ENCODE results near the gene DCUN1D2. TPM values are rescaled to one million over a fixed set of nuclear protein-coding genes. Genes with fewer than 3 reads are reported as not detected.
A peak's percentile ranks its signal among the peaks of the same experiment; 100 is the strongest.

The DCUN1D2 gene
- 10 to 100 TPM; 12.3 to 20.2 (median 17.3) TPM for total RNA-seq

- peak within 1 kb of the TSS; percentile 87 to 94 for H3K4me3 ChIP-seq
- no peak for TF ChIP-seq EP300 (IDR thresholded peaks at IDR 0.05)
- peak; percentile 78 to 89 for TF ChIP-seq POLR2A (IDR thresholded peaks at IDR 0.05)
- TF ChIP-seq POLR2AphosphoS5 (IDR thresholded peaks at IDR 0.05), result peak; percentile 51
- H3K9me3 ChIP-seq, result no peaks in the 10 kb centered on the region
- H3K4me1 ChIP-seq, result peaks cover 3 to 83% (median 33%) of the 10 kb centered on the region in 3 donors
- 0 to 6% methylated on average over 5 to 7 of the region's 115 CpGs for WGBS, 2 donors (ENCODE audit: low coverage in 1 of 2)
- peaks cover 0 to 11% of the 10 kb centered on the region in 2 donors for H3K36me3 ChIP-seq
- peak within 1 kb of the TSS; percentile 60 to 95 (median 94) for H3K27ac ChIP-seq
- ATAC-seq, result peak; percentile 98
- no peaks in the 10 kb centered on the region for H3K27me3 ChIP-seq
Measured at GRCh38 chr13:113490496-113491417, at the start of gene DCUN1D2. TSS of gene DCUN1D2 (minus strand) at chr13:113490711. CDS start at chr13:113490669, 42 bp downstream.

- H3K4me1 ChIP-seq, result peaks cover 0 to under 1% (median 0%) of the 10 kb centered on the region in 3 donors
- no peak overlapping the region for H3K4me3 ChIP-seq
- WGBS, 2 donors (ENCODE audit: low coverage in 1 of 2), result 88 to 95% methylated on average over 4 to 11 of the region's 15 CpGs
- ATAC-seq, result no peak
- H3K27me3 ChIP-seq, result no peaks in the 10 kb centered on the region
- no peak overlapping the region for H3K27ac ChIP-seq
- peaks cover 0 to 77% of the 10 kb centered on the region in 2 donors for H3K36me3 ChIP-seq
- TF ChIP-seq POLR2AphosphoS5 (IDR thresholded peaks at IDR 0.05) (no peak), EP300 (IDR thresholded peaks at IDR 0.05) (no peak), POLR2A (IDR thresholded peaks at IDR 0.05) (no peak)
- TF ChIP-seq, protein P1, sequence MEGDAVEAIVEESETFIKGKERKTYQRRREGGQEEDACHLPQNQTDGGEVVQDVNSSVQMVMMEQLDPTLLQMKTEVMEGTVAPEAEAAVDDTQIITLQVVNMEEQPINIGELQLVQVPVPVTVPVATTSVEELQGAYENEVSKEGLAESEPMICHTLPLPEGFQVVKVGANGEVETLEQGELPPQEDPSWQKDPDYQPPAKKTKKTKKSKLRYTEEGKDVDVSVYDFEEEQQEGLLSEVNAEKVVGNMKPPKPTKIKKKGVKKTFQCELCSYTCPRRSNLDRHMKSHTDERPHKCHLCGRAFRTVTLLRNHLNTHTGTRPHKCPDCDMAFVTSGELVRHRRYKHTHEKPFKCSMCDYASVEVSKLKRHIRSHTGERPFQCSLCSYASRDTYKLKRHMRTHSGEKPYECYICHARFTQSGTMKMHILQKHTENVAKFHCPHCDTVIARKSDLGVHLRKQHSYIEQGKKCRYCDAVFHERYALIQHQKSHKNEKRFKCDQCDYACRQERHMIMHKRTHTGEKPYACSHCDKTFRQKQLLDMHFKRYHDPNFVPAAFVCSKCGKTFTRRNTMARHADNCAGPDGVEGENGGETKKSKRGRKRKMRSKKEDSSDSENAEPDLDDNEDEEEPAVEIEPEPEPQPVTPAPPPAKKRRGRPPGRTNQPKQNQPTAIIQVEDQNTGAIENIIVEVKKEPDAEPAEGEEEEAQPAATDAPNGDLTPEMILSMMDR (IDR thresholded peaks at IDR 0.05), result no peak
- no peaks in the 10 kb centered on the region for H3K9me3 ChIP-seq
Measured at GRCh38 chr13:113539822-113540221, 49.3 kb upstream of the DCUN1D2 start.

GRCh38 chr13:113539176-113539575 is 48.7 kb upstream of the DCUN1D2 start:
- Histone ChIP-seq H3K4me1 (no peaks in the 10 kb centered on the region), H3K36me3 (peaks cover 0 to 77% of the 10 kb centered on the region in 2 donors), H3K27me3 (no peaks in the 10 kb centered on the region), H3K9me3 (no peaks in the 10 kb centered on the region), H3K4me3 (no peak overlapping the region), H3K27ac (no peak overlapping the region)
- TF ChIP-seq POLR2A (IDR thresholded peaks at IDR 0.05) (no peak), EP300 (IDR thresholded peaks at IDR 0.05) (no peak), POLR2AphosphoS5 (IDR thresholded peaks at IDR 0.05) (no peak)
- TF ChIP-seq, protein P1 (IDR thresholded peaks at IDR 0.05), result no peak
- WGBS, 2 donors (ENCODE audit: low coverage in 1 of 2), result 87 to 88% methylated on average over 4 to 18 of the region's 18 CpGs
- ATAC-seq, result no peak

DNA sequence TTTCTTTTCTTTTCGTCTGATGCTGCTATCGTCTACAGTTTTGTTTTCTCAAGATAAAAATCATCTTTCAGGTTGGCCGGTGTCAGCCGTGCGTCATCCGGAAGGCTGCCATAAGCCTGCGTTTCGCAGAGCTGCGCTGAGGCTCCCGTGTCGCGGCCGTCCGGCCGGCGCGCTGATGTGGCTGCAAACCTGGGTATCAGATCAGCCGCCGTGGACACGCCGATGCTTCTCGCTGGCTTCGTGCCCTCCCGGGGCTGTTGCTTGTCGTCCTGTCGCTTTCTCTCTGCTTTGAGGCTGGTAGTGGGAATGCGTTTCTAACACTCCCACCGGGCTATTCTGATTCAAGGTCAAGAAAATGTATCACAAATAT is 48.2 kb upstream of the DCUN1D2 start:
- no peaks in the 10 kb centered on the region for H3K9me3 ChIP-seq
- no peaks in the 10 kb centered on the region for H3K4me1 ChIP-seq
- H3K27me3 ChIP-seq, result no peaks in the 10 kb centered on the region
- 77 to 100% methylated on average over 1 to 11 of the region's 28 CpGs for WGBS, 2 donors (ENCODE audit: low coverage in 1 of 2)
- TF ChIP-seq, protein P1 (IDR thresholded peaks at IDR 0.05), result no peak
- TF ChIP-seq POLR2AphosphoS5 (IDR thresholded peaks at IDR 0.05), result no peak
- no peak for TF ChIP-seq EP300 (IDR thresholded peaks at IDR 0.05)
- TF ChIP-seq POLR2A (IDR thresholded peaks at IDR 0.05), result no peak
- no peak overlapping the region for H3K27ac ChIP-seq
- H3K4me3 ChIP-seq, result no peak overlapping the region
- peaks cover 0 to 73% of the 10 kb centered on the region in 2 donors for H3K36me3 ChIP-seq
- ATAC-seq, result no peak

DNA sequence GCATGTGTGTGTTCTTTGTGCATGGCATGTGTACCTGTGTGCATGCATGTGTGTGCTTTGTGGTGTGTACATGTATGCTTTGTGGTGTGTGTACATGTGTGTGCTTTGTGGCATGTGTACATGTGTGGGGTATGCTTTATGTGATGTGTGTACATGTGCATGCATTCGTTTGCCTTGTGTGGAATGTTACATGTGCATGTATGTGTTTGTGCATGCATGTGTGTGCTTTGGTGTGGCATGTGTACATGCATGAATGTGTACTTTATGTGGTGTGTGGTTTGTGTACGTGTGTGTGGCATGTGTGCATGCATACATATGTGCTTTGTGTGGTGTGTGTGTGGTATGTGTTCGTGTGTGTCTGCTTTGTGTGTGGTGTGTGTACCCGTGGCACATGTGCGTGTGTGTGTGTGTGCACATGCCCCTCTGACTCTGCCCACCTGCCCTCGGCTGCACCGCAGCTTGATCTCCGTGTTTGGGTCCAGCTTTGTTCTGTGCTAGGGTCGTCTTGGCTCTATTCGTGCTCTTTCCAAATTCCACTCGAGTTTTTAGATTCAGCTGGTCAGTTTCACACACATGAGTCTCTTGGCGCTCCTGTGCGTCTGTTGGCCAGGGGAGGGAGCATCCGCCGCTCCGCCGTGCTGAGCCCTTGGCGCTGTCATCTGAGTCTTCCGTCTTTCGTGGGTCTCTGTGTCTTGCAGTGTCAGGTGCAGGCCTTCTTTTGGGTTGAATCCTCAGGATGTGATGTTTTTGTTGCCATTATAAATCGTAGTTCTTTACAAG is 47.6 kb upstream of the DCUN1D2 start:
- Histone ChIP-seq H3K9me3 (no peaks in the 10 kb centered on the region), H3K27ac (no peak overlapping the region), H3K27me3 (no peaks in the 10 kb centered on the region), H3K36me3 (peaks cover 0 to 73% of the 10 kb centered on the region in 2 donors), H3K4me1 (no peaks in the 10 kb centered on the region), H3K4me3 (no peak overlapping the region)
- no peak for ATAC-seq
- 85 to 92% methylated on average over 12 to 13 of the region's 21 CpGs for WGBS, 2 donors (ENCODE audit: low coverage in 1 of 2)
- TF ChIP-seq POLR2AphosphoS5 (IDR thresholded peaks at IDR 0.05), result no peak
- no peak for TF ChIP-seq POLR2A (IDR thresholded peaks at IDR 0.05)
- TF ChIP-seq, protein P1 (IDR thresholded peaks at IDR 0.05), result no peak
- TF ChIP-seq EP300 (IDR thresholded peaks at IDR 0.05), result no peak
